ENCODE data around the gene PSMA3. TPM values are rescaled to one million over a fixed set of nuclear protein-coding genes. Genes with fewer than 3 reads are reported as not detected.

PSMA3 gene
- total and polyA plus RNA-seq, 4 donors, result 54.6 to 192 (median 113) TPM

GRCh38 chr14:58287607-58288042 lies 43.0 kb downstream of the PSMA3 start:
- H3K4me1 ChIP-seq (ENCODE audit: control insufficient read depth in 4 of 4, insufficient read depth in 4 of 4, low read length in 3 of 4), result peaks cover 22 to 62% (median 60%) of the 10 kb centered on the region in 4 donors
- H3K4me3 ChIP-seq (ENCODE audit: low read depth in 1 of 3, low read length in 3 of 3), result no peak overlapping the region
- H3K9me3 ChIP-seq (ENCODE audit: control insufficient read depth in 4 of 4, low read length in 3 of 4), result no peaks in the 10 kb centered on the region
- H3K36me3 ChIP-seq (ENCODE audit: control insufficient read depth in 4 of 4, insufficient read depth in 3 of 4, low read depth in 1 of 4, low read length in 3 of 4), result peaks cover 7 to 37% (median 23%) of the 10 kb centered on the region in 4 donors
- TF ChIP-seq ZBTB33 (IDR thresholded peaks at IDR 0.05), result peak; percentile 49
- TF ChIP-seq JUND (IDR thresholded peaks at IDR 0.05), result peak; percentile 5 to 72
- TF ChIP-seq GABPA (IDR thresholded peaks at IDR 0.05 in 1 of 2, conservative IDR thresholded peaks at IDR 0.05 in 1 of 2), result no peak
- TF ChIP-seq, protein P1, sequence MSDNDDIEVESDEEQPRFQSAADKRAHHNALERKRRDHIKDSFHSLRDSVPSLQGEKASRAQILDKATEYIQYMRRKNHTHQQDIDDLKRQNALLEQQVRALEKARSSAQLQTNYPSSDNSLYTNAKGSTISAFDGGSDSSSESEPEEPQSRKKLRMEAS (IDR thresholded peaks at IDR 0.05), result peak; percentile 61
- TF ChIP-seq FOXA1 (IDR thresholded peaks at IDR 0.05), result peak; percentile 90
- peak; percentile 56 for TF ChIP-seq REST (IDR thresholded peaks at IDR 0.05)
- peak; percentile 73 for TF ChIP-seq NR2F2 (IDR thresholded peaks at IDR 0.05)
- no peak for TF ChIP-seq TAF1 (conservative IDR thresholded peaks at IDR 0.05)
- TF ChIP-seq HNF4A (conservative IDR thresholded peaks at IDR 0.05), result peak; percentile 93 to 94
- peak; percentile 75 for TF ChIP-seq HNF4G (IDR thresholded peaks at IDR 0.05)
- TF ChIP-seq FOXA2 (IDR thresholded peaks at IDR 0.05), result peak; percentile 95
- peak in 1 of 2 donors; percentile 45 for TF ChIP-seq RAD21 (IDR thresholded peaks at IDR 0.05)
- TF ChIP-seq YY1 (IDR thresholded peaks at IDR 0.05), result peak; percentile 96
- TF ChIP-seq RXRA (IDR thresholded peaks at IDR 0.05), result peak; percentile 60 to 66
- TF ChIP-seq, protein P2, sequence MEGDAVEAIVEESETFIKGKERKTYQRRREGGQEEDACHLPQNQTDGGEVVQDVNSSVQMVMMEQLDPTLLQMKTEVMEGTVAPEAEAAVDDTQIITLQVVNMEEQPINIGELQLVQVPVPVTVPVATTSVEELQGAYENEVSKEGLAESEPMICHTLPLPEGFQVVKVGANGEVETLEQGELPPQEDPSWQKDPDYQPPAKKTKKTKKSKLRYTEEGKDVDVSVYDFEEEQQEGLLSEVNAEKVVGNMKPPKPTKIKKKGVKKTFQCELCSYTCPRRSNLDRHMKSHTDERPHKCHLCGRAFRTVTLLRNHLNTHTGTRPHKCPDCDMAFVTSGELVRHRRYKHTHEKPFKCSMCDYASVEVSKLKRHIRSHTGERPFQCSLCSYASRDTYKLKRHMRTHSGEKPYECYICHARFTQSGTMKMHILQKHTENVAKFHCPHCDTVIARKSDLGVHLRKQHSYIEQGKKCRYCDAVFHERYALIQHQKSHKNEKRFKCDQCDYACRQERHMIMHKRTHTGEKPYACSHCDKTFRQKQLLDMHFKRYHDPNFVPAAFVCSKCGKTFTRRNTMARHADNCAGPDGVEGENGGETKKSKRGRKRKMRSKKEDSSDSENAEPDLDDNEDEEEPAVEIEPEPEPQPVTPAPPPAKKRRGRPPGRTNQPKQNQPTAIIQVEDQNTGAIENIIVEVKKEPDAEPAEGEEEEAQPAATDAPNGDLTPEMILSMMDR (IDR thresholded peaks at IDR 0.05; ENCODE audit: low read depth, low read length, missing input control), result no peak
- TF ChIP-seq SP1 (IDR thresholded peaks at IDR 0.05), result peak; percentile 98
- TF ChIP-seq, protein P3, sequence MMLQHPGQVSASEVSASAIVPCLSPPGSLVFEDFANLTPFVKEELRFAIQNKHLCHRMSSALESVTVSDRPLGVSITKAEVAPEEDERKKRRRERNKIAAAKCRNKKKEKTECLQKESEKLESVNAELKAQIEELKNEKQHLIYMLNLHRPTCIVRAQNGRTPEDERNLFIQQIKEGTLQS (IDR thresholded peaks at IDR 0.05), result peak; percentile 27
- no peak for TF ChIP-seq EGR1 (IDR thresholded peaks at IDR 0.05; ENCODE audit: low read depth in 2 of 2)
- H3K27ac ChIP-seq (ENCODE audit: low read depth in 1 of 2, low read length in 2 of 2), result peak overlapping the region; percentile 43 to 65
- peak overlapping the region in 1 of 2 donors; percentile 77 for H3K9ac ChIP-seq (ENCODE audit: low read depth in 1 of 2, low read length in 2 of 2)
- DNase-seq (ENCODE audit: low spot score), result no peak
- H3K27me3 ChIP-seq (ENCODE audit: control insufficient read depth in 4 of 4, insufficient read depth in 4 of 4, low read length in 3 of 4), result no peaks in the 10 kb centered on the region
- WGBS, result 17% methylated on average over 3 of the region's 3 CpGs
